GM21381 (cell line): Measurements from ENCODE around the gene CERK.

Experiments
- ATAC-seq: cut with Tn5 transposase; IDR thresholded peaks from one replicate; pipeline ENCODE4 v1.9.1; 2021; ENCODE audit warnings: mild to moderate bottlenecking, moderate library complexity; ENCODE audit not compliant: unreplicated experiment

The CERK gene

GRCh38 chr22:46664301-46664855, 73.7 kb downstream of the CERK start:
- no peak for ATAC-seq

GRCh38 chr22:46663436-46664100, 74.5 kb downstream of the CERK start:
- ATAC-seq: no peak

GRCh38 chr22:46663001-46663400, 75.1 kb downstream of the CERK start:
- no peak for ATAC-seq

GRCh38 chr22:46662226-46662625, 75.8 kb downstream of the CERK start:
- no peak for ATAC-seq

GRCh38 chr22:46661221-46661851, 76.7 kb downstream of the CERK start:
- no peak for ATAC-seq

- ATAC-seq: no peak
Observed at GRCh38 chr22:46660604-46661201, 77.3 kb downstream of the CERK start.

- no peak for ATAC-seq
Observed at GRCh38 chr22:46659791-46660186, 78.3 kb downstream of the CERK start.

GRCh38 chr22:46659059-46659790, 78.8 kb downstream of the CERK start:
- ATAC-seq: no peak

- no peak for ATAC-seq
Observed at GRCh38 chr22:46657996-46658947, 79.8 kb downstream of the CERK start.

- no peak for ATAC-seq
Observed at GRCh38 chr22:46657655-46657953, 80.4 kb downstream of the CERK start.

- ATAC-seq: no peak
Observed at GRCh38 chr22:46656856-46657654, 81.0 kb downstream of the CERK start.

- no peak for ATAC-seq
Observed at GRCh38 chr22:46655861-46656608, 82.0 kb downstream of the CERK start.

GRCh38 chr22:46654927-46655595, 83.0 kb downstream of the CERK start:
- no peak for ATAC-seq

GRCh38 chr22:46654426-46654825, 83.6 kb downstream of the CERK start:
- no peak for ATAC-seq

- no peak for ATAC-seq
Observed at GRCh38 chr22:46653596-46653995, 84.5 kb downstream of the CERK start.

GRCh38 chr22:46652847-46653331, 85.2 kb downstream of the CERK start:
- no peak for ATAC-seq

- no peak for ATAC-seq
Observed at GRCh38 chr22:46652081-46652846, 85.8 kb downstream of the CERK start.
